Calu3 (cell line): ENCODE data around the gene ORC4. TPM values are rescaled to one million over a fixed set of nuclear protein-coding genes. Genes with fewer than 3 reads are reported as not detected.

Experiments used
- BruUV-seq: library from RNA; stranded (reverse); fragments of 400-500 nt; replicated peaks from 2 replicates; lab custom pipeline; 2021; lab: Mats Ljungman, UMichigan
- CTCF ChIA-PET: fragments of 300-600 bp; sonication (Branson Sonifier 250); formaldehyde crosslinking; loops from one replicate; lab custom pipeline; 2022; ENCODE audit warnings: antibody characterized with exemption; lab: Charles Lee
- DNase-seq: peaks from one replicate; pipeline ENCODE4 v3.0.0; 2022
- H3K27ac Mint-ChIP-seq: one replicate; pipeline ENCODE4 v1.8.0; 2022; ENCODE audit warnings: mixed read lengths; ENCODE audit not compliant: unreplicated experiment
- H3K27me3 Mint-ChIP-seq: one replicate; pipeline ENCODE4 v1.8.0; 2022; ENCODE audit warnings: mixed read lengths; ENCODE audit not compliant: unreplicated experiment
- H3K36me3 Mint-ChIP-seq: one replicate; pipeline ENCODE4 v1.8.0; 2022; ENCODE audit warnings: mild to moderate bottlenecking, moderate library complexity, mixed read lengths; ENCODE audit not compliant: insufficient read depth, unreplicated experiment
- H3K4me1 Mint-ChIP-seq: one replicate; pipeline ENCODE4 v1.8.0; 2022; ENCODE audit warnings: mild to moderate bottlenecking, low read depth, mixed read lengths; ENCODE audit not compliant: unreplicated experiment
- H3K4me3 Mint-ChIP-seq: one replicate; pipeline ENCODE4 v1.8.0; 2022; ENCODE audit warnings: mild to moderate bottlenecking, low read depth, moderate library complexity, mixed read lengths; ENCODE audit not compliant: unreplicated experiment
- H3K9me3 Mint-ChIP-seq: one replicate; pipeline ENCODE4 v1.8.0; 2022; ENCODE audit warnings: low read depth, mixed read lengths; ENCODE audit not compliant: unreplicated experiment
- CTCF ChIP-seq: fragments of 200-600 bp; IDR thresholded peaks from one replicate; pipeline ENCODE4 v1.8.0; 2022; ENCODE audit warnings: antibody characterized with exemption; ENCODE audit not compliant: unreplicated experiment
- intact Hi-C: fragments of 100-400 bp; cut with micrococcal nuclease; formaldehyde crosslinking; loops from one replicate; pipeline ENCODE4 v1.10.0; 2022; ENCODE audit not compliant: unreplicated experiment
- total RNA-seq: library from RNA; stranded (reverse); gene quantifications from 2 replicates; pipeline ENCODE4 v1.2.3, GENCODE V29; 2022

The ORC4 gene
- total RNA-seq, 1 experiment from 2014 or later, result 59.2 TPM

DNA sequence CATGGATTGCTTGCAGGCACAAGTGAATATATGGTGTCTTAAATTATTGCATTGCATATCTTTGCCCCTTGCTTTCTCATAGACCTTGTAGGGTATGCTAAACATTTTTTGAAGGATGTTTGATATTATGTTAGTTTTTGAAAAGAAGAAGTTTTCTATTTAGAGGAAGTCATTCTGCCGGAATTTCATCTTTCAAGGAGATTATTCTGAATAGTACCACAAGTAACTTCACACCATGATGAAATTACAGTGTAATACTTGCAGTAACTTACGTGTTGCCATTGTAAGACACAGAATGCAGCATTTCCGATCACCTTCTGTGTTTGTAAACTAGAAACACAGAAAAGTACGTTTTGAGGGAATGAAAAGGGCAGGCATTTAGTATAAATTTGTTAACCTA is 103.8 kb downstream of the ORC4 start:
- H3K27me3 Mint-ChIP-seq, result no peaks in the 10 kb centered on the region
- peaks cover 13% of the 10 kb centered on the region for H3K4me1 Mint-ChIP-seq
- intact Hi-C loops, result loop anchor here (10.0 kb wide), 1 partner anchor 492 kb away; no protein-coding TSS in a partner anchor
- H3K36me3 Mint-ChIP-seq, result no peaks in the 10 kb centered on the region
- TF ChIP-seq CTCF, result no peak
- H3K27ac Mint-ChIP-seq, result no peak overlapping the region
- no peaks in the 10 kb centered on the region for H3K9me3 Mint-ChIP-seq
- no TSS peak for BruUV-seq
- H3K4me3 Mint-ChIP-seq, result no peak overlapping the region
- DNase-seq, result no peak
- CTCF ChIA-PET, result no interaction called here

DNA sequence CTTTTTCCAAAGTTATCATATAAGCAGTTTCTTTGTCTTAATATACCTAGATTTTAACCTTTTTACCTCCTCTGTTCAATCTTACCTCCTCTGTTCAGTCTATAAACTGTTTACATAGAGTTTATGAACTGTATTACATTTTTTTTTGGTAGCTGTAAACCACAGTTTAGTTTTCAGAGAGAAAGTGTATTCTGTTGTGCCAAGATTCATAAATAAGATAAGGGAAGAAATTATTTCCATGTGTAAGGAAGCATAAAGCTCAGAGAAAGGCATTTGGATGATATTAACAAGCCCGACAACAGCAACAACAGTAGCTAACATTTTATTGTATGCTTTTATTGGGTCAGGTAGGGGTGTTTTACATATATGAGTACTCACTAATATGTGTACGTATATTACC is 104.5 kb downstream of the ORC4 start:
- no peak for DNase-seq
- no peak overlapping the region for H3K4me3 Mint-ChIP-seq
- CTCF ChIA-PET, result interaction anchor here (0.6 kb wide), 1 partner anchor 1168 kb away, joined by 3 read pairs; no protein-coding TSS in a partner anchor
- no peak overlapping the region for H3K27ac Mint-ChIP-seq
- no TSS peak for BruUV-seq
- H3K27me3 Mint-ChIP-seq, result no peaks in the 10 kb centered on the region
- intact Hi-C loops, result loop anchor here (10.0 kb wide), 1 partner anchor 491 kb away; no protein-coding TSS in a partner anchor
- H3K9me3 Mint-ChIP-seq, result no peaks in the 10 kb centered on the region
- H3K4me1 Mint-ChIP-seq, result peaks cover 13% of the 10 kb centered on the region
- TF ChIP-seq CTCF, result no peak
- H3K36me3 Mint-ChIP-seq, result no peaks in the 10 kb centered on the region

- Mint-ChIP-seq H3K9me3 (no peaks in the 10 kb centered on the region), H3K4me3 (no peak overlapping the region), H3K4me1 (peaks cover 13% of the 10 kb centered on the region), H3K27me3 (no peaks in the 10 kb centered on the region), H3K36me3 (no peaks in the 10 kb centered on the region), H3K27ac (no peak overlapping the region)
- intact Hi-C loops, result loop anchor here (5.0 to 10.0 kb wide), 4 partner anchors 67 to 882 kb away; partner anchors contain the start of gene ACVR2A
- CTCF ChIA-PET, result interaction anchor here (0.7 kb wide), 2 partner anchors 571 to 1069 kb away, joined by 6 to 8 read pairs; no protein-coding TSS in a partner anchor
- no peak for TF ChIP-seq CTCF
- DNase-seq, result no peak
- BruUV-seq, result no TSS peak
Observed at GRCh38 chr2:147913701-147914480, 106.6 kb downstream of the ORC4 start.

DNA sequence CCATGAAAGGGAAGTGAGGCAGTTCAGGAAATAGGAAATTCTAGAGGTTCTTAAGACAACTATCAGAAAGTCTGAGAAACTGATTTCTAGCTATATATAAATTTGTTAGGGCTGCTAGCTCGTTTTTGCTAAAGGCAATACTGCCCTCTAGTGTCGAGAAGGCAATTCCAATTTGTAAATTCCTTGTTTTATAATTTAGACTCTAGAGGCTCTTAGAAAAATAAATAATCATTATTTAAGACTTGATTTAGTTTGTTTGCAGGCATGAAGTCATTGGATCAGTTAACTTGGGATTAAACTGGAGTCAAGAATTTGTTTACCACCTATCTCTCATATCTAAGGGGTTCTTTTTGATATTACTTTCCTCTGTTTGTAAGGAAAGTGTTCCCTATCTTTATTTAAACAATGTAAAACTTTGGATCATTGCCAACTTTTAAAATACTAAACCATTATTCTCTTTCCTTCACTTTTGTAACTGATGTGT is 109.5 kb downstream of the ORC4 start:
- no peak for TF ChIP-seq CTCF
- Mint-ChIP-seq H3K27me3 (no peaks in the 10 kb centered on the region), H3K4me1 (peaks cover 13% of the 10 kb centered on the region), H3K4me3 (no peak overlapping the region), H3K36me3 (peaks cover 4% of the 10 kb centered on the region), H3K27ac (no peak overlapping the region), H3K9me3 (no peaks in the 10 kb centered on the region)
- CTCF ChIA-PET, result interaction anchor here (0.6 to 2.3 kb wide), 11 partner anchors 212 to 1177 kb away, joined by 3 to 19 read pairs (median 3); no protein-coding TSS in a partner anchor
- BruUV-seq, result no TSS peak
- peak; percentile 43 for DNase-seq
- intact Hi-C loops, result loop anchor here (1.0 to 10.0 kb wide), 8 partner anchors 64 to 1177 kb away; partner anchors contain the start of gene ACVR2A
